HEK293 (cell line): ENCODE results near the gene FDXR.

Experiments used
- CTCF ChIA-PET: fragments of 350-600 bp; formaldehyde crosslinking; extraction: SDS; loops from one replicate; lab custom pipeline; 2021; ENCODE audit warnings: antibody characterized with exemption; lab: Yijun Ruan, JAX
- POLR2A ChIA-PET: fragments of 300-600 bp; formaldehyde crosslinking; extraction: SDS; loops from one replicate; lab custom pipeline; 2020; ENCODE audit warnings: antibody characterized with exemption, inconsistent platforms; lab: Yijun Ruan, JAX
- H3K27ac ChIP-seq: fragments of 200-500 bp; sonication (Bioruptor generic); 2 replicates; pipeline ENCODE4 v1.5.1; 2014; ENCODE audit warnings: low read depth, low read length, control low read depth, inconsistent platforms; ENCODE audit errors: extremely low read depth
- H3K36me3 ChIP-seq, 2 experiments: fragments of 200-500 bp in 1 of 2; sonication (Bioruptor generic) in 1 of 2; 1 replicate in 1 of 2; 2 replicates in 1 of 2; pipeline ENCODE4 v1.5.1; 2014 to 2017; ENCODE audit warnings: inconsistent platforms in 2 of 2, low read length in 2 of 2; ENCODE audit not compliant: control insufficient read depth in 2 of 2, insufficient read depth in 1 of 2
- H3K4me1 ChIP-seq: fragments of 200-500 bp; sonication (Bioruptor generic); 2 replicates; pipeline ENCODE4 v1.5.1; 2014; ENCODE audit warnings: mild to moderate bottlenecking, low read length, inconsistent platforms; ENCODE audit not compliant: control insufficient read depth, insufficient read depth
- H3K4me3 ChIP-seq: 2 replicates; pipeline ENCODE4 v1.5.1; 2011; ENCODE audit warnings: low read depth, mild to moderate bottlenecking, control low read depth, low read length, moderate library complexity
- H3K9me3 ChIP-seq: fragments of 200-500 bp; sonication (Bioruptor generic); 2 replicates; pipeline ENCODE4 v1.5.1; 2014; ENCODE audit warnings: low read depth, low read length, inconsistent platforms; ENCODE audit not compliant: control insufficient read depth, insufficient read depth
- EGR2 ChIP-seq: fragments of 450-650 bp; formaldehyde crosslinking; IDR thresholded peaks from 2 replicates; pipeline ENCODE4 v1.5.1; 2016; ENCODE audit warnings: low read depth, missing biosample characterization, missing genetic modification characterization
- GLIS1 ChIP-seq: fragments of 450-650 bp; formaldehyde crosslinking; IDR thresholded peaks from 2 replicates; pipeline ENCODE4 v1.5.1; 2016; ENCODE audit warnings: missing biosample characterization, missing genetic modification characterization
- IKZF3 ChIP-seq: fragments of 450-650 bp; IDR thresholded peaks from 2 replicates; pipeline ENCODE4 v1.5.0; 2018; ENCODE audit warnings: missing biosample characterization, mild to moderate bottlenecking, missing genetic modification characterization, moderate library complexity
- KLF17 ChIP-seq: fragments of 450-650 bp; formaldehyde crosslinking; IDR thresholded peaks from 2 replicates; pipeline ENCODE4 v1.5.1; 2016; ENCODE audit warnings: missing biosample characterization, missing genetic modification characterization
- KLF7 ChIP-seq: fragments of 450-650 bp; formaldehyde crosslinking; IDR thresholded peaks from 2 replicates; pipeline ENCODE4 v1.5.1; 2016; ENCODE audit warnings: missing biosample characterization, missing genetic modification characterization, borderline replicate concordance
- SCRT2 ChIP-seq: fragments of 450-650 bp; formaldehyde crosslinking; IDR thresholded peaks from 2 replicates; pipeline ENCODE4 v1.5.1; 2016; ENCODE audit warnings: missing biosample characterization, missing genetic modification characterization
- SP2 ChIP-seq: fragments of 450-650 bp; formaldehyde crosslinking; IDR thresholded peaks from 2 replicates; pipeline ENCODE4 v1.5.1; 2016; ENCODE audit warnings: missing biosample characterization, missing genetic modification characterization
- WT1 ChIP-seq: fragments of 450-650 bp; formaldehyde crosslinking; IDR thresholded peaks from 2 replicates; pipeline ENCODE4 v1.5.1; 2016; ENCODE audit warnings: missing biosample characterization, missing genetic modification characterization
- YY1 ChIP-seq: fragments of 450-650 bp; formaldehyde crosslinking; IDR thresholded peaks from 2 replicates; pipeline ENCODE4 v1.5.1; 2018; ENCODE audit warnings: missing biosample characterization, missing genetic modification characterization
- ZBTB10 ChIP-seq: fragments of 450-650 bp; formaldehyde crosslinking; IDR thresholded peaks from 2 replicates; pipeline ENCODE4 v1.5.1; 2016; ENCODE audit warnings: missing biosample characterization, missing genetic modification characterization
- ZBTB48 ChIP-seq: fragments of 450-650 bp; formaldehyde crosslinking; IDR thresholded peaks from 2 replicates; pipeline ENCODE4 v1.5.1; 2016; ENCODE audit warnings: missing biosample characterization, missing genetic modification characterization
- ZBTB8A ChIP-seq: fragments of 450-650 bp; formaldehyde crosslinking; IDR thresholded peaks from 2 replicates; pipeline ENCODE4 v1.5.1; 2016; ENCODE audit warnings: missing biosample characterization, missing genetic modification characterization
- ZNF112 ChIP-seq: fragments of 450-650 bp; formaldehyde crosslinking; IDR thresholded peaks from 2 replicates; pipeline ENCODE4 v1.5.0; 2017; ENCODE audit warnings: missing biosample characterization, missing genetic modification characterization
- ZNF335 ChIP-seq: fragments of 450-650 bp; formaldehyde crosslinking; conservative IDR thresholded peaks from 2 replicates; pipeline ENCODE4 v1.5.1; 2016; ENCODE audit warnings: missing biosample characterization, missing genetic modification characterization
- ZNF354C ChIP-seq: fragments of 450-650 bp; formaldehyde crosslinking; IDR thresholded peaks from 2 replicates; pipeline ENCODE4 v1.5.1; 2016; ENCODE audit warnings: missing biosample characterization, missing genetic modification characterization, low read depth, borderline replicate concordance
- ZNF394 ChIP-seq: fragments of 450-650 bp; formaldehyde crosslinking; IDR thresholded peaks from 2 replicates; pipeline ENCODE4 v1.5.1; 2016; ENCODE audit warnings: missing biosample characterization, missing genetic modification characterization, mild to moderate bottlenecking, moderate library complexity, borderline replicate concordance
- ZNF433 ChIP-seq: fragments of 450-650 bp; formaldehyde crosslinking; IDR thresholded peaks from 2 replicates; pipeline ENCODE4 v1.5.1; 2016; ENCODE audit warnings: missing biosample characterization, missing genetic modification characterization, low read depth
- ZNF473 ChIP-seq: fragments of 450-650 bp; formaldehyde crosslinking; IDR thresholded peaks from 2 replicates; pipeline ENCODE4 v1.5.1; 2017; ENCODE audit warnings: missing biosample characterization, missing genetic modification characterization
- ZNF548 ChIP-seq: fragments of 450-650 bp; formaldehyde crosslinking; IDR thresholded peaks from 2 replicates; pipeline ENCODE4 v1.5.1; 2016; ENCODE audit warnings: missing biosample characterization, missing genetic modification characterization
- ZNF585B ChIP-seq: fragments of 450-650 bp; formaldehyde crosslinking; IDR thresholded peaks from 2 replicates; pipeline ENCODE4 v1.5.1; 2016; ENCODE audit warnings: missing biosample characterization, missing genetic modification characterization
- ZNF623 ChIP-seq: fragments of 450-650 bp; formaldehyde crosslinking; IDR thresholded peaks from 2 replicates; pipeline ENCODE4 v1.5.1; 2016; ENCODE audit warnings: missing biosample characterization, missing genetic modification characterization
- ZNF654 ChIP-seq: fragments of 450-650 bp; formaldehyde crosslinking; IDR thresholded peaks from 2 replicates; pipeline ENCODE4 v1.5.1; 2016; ENCODE audit warnings: low read depth, missing biosample characterization, missing genetic modification characterization
- ZNF658 ChIP-seq: fragments of 450-650 bp; formaldehyde crosslinking; IDR thresholded peaks from 2 replicates; pipeline ENCODE4; 2016; ENCODE audit warnings: missing biosample characterization, missing genetic modification characterization
- ZNF670 ChIP-seq: fragments of 450-650 bp; formaldehyde crosslinking; IDR thresholded peaks from 2 replicates; pipeline ENCODE4 v1.5.1; 2016; ENCODE audit warnings: missing biosample characterization, missing genetic modification characterization, low read depth
- ZNF791 ChIP-seq: fragments of 450-650 bp; formaldehyde crosslinking; IDR thresholded peaks from 2 replicates; pipeline ENCODE4 v1.5.1; 2016; ENCODE audit warnings: missing biosample characterization, missing genetic modification characterization
- ZSCAN5A ChIP-seq: fragments of 450-650 bp; formaldehyde crosslinking; IDR thresholded peaks from 2 replicates; pipeline ENCODE4 v1.5.1; 2016; ENCODE audit warnings: missing biosample characterization, missing genetic modification characterization

FDXR gene

GRCh38 chr17:74872313-74873036 is at the start of gene FDXR (continued):
- TF ChIP-seq ZNF473 (tag by site-specific recombination) (no peak), YY1 (tag by site-specific recombination) (peak; percentile 55; the same call in 1 of the 2 replicates), KLF7 (peak; percentile 64; the same call in 1 of the 2 replicates), ZNF791 (tag by site-specific recombination) (no peak)

- TF ChIP-seq ZNF433 (tag by site-specific recombination) (no peak), ZNF654 (tag by site-specific recombination) (no peak), ZNF670 (no peak), ZNF623 (tag by site-specific recombination) (no peak), IKZF3 (no peak), ZNF394 (tag by site-specific recombination) (no peak), ZNF354C (tag by site-specific recombination) (no peak), KLF17 (tag by site-specific recombination) (no peak), YY1 (tag by site-specific recombination) (no peak), ZNF112 (no peak)
- Histone ChIP-seq H3K4me1 (no peaks in the 10 kb centered on the region), H3K4me3 (no peak overlapping the region), H3K9me3 (no peaks in the 10 kb centered on the region), H3K27ac (no peak overlapping the region), H3K36me3 (peaks cover 0 to 5% of the 10 kb centered on the region in 2 experiments; a peak in 1 of 3 replicates)
- ChIA-PET POLR2A (interaction anchor here (2.5 kb wide), 1 partner anchor 49 kb away, joined by 8 read pairs; the partner anchor contains the start of gene FDXR), CTCF (interaction anchor here (0.5 to 6.3 kb wide), 9 partner anchors 9 to 198 kb away, joined by 3 to 69 read pairs (median 4); no protein-coding TSS in a partner anchor)
Measured at GRCh38 chr17:74922172-74922571, 49.4 kb upstream of the FDXR start.

GRCh38 chr17:74921769-74922168 is 49.0 kb upstream of the FDXR start:
- no peak overlapping the region for H3K27ac ChIP-seq
- ChIA-PET CTCF (interaction anchor here (0.9 to 6.3 kb wide), 4 partner anchors 36 to 828 kb away, joined by 3 to 69 read pairs (median 12); no protein-coding TSS in a partner anchor), POLR2A (interaction anchor here (1.6 kb wide), 1 partner anchor 49 kb away, joined by 3 read pairs; the partner anchor contains the start of gene FDXR)

GRCh38 chr17:74921026-74921681 is 48.4 kb upstream of the FDXR start:
- Histone ChIP-seq H3K27ac (no peak overlapping the region), H3K4me3 (no peak overlapping the region), H3K4me1 (no peaks in the 10 kb centered on the region), H3K36me3 (peaks cover 0 to 5% of the 10 kb centered on the region in 2 experiments; a peak in 1 of 3 replicates), H3K9me3 (no peaks in the 10 kb centered on the region)
- CTCF ChIA-PET, result interaction anchor here (0.5 to 6.3 kb wide), 7 partner anchors 10 to 829 kb away, joined by 3 to 69 read pairs (median 4); no protein-coding TSS in a partner anchor
- POLR2A ChIA-PET, result interaction anchor here (1.6 kb wide), 1 partner anchor 48 kb away, joined by 3 read pairs; the partner anchor contains the start of gene FDXR
- TF ChIP-seq ZSCAN5A (tag by site-specific recombination), result no peak
- peak; percentile 31; the same call in 1 of the 2 replicates for TF ChIP-seq ZBTB48 (tag by site-specific recombination)
- peak; percentile 56; the same call in 1 of the 2 replicates for TF ChIP-seq WT1 (tag by site-specific recombination)
- TF ChIP-seq ZNF335 (tag by site-specific recombination), result 0 out of 2 replicates have a peak, but pooled peaks have one; percentile 25
- TF ChIP-seq EGR2 (tag by site-specific recombination), result peak; percentile 83
- peak; percentile 70 for TF ChIP-seq ZBTB8A
- peak; percentile 39; the same call in 1 of the 2 replicates for TF ChIP-seq ZBTB10 (tag by site-specific recombination)
- peak; percentile 85 for TF ChIP-seq GLIS1 (tag by site-specific recombination)
- peak; percentile 16 for TF ChIP-seq SP2

More at GRCh38 chr17:74921769-74922168, 49.0 kb upstream of the FDXR start:
- no peak overlapping the region for H3K4me3 ChIP-seq
- TF ChIP-seq ZNF548 (tag by site-specific recombination) (no peak), ZNF623 (tag by site-specific recombination) (no peak), SCRT2 (tag by site-specific recombination) (peak; percentile 65), ZNF585B (tag by site-specific recombination) (no peak), ZNF658 (tag by site-specific recombination) (no peak)
- TF ChIP-seq, all 188 proteins: peak for 1
- Histone ChIP-seq H3K4me1 (no peaks in the 10 kb centered on the region), H3K36me3 (peaks cover 0 to 5% of the 10 kb centered on the region in 2 experiments; a peak in 1 of 3 replicates), H3K9me3 (no peaks in the 10 kb centered on the region)
